Effector CD4-positive, alpha-beta T cell (primary cell): Measurements from ENCODE around the gene RACGAP1.

Experiments used
- DNase-seq: peaks from one replicate; pipeline ENCODE4 v3.0.0-alpha.2; 2020

Gene RACGAP1

GRCh38 chr12:49967042-49967776 lies 58.1 kb downstream of the RACGAP1 start:
- peak; percentile 92 for DNase-seq

- DNase-seq, result no peak
Observed at GRCh38 chr12:49966511-49967041, 58.7 kb downstream of the RACGAP1 start.

- DNase-seq, result no peak
Observed at GRCh38 chr12:49965836-49966235, 59.5 kb downstream of the RACGAP1 start.

GRCh38 chr12:49964849-49965624 lies 60.3 kb downstream of the RACGAP1 start:
- DNase-seq, result no peak

GRCh38 chr12:49963976-49964815 lies 61.1 kb downstream of the RACGAP1 start:
- no peak for DNase-seq

- no peak for DNase-seq
Observed at GRCh38 chr12:49962861-49963765, 62.2 kb downstream of the RACGAP1 start.

GRCh38 chr12:49961993-49962764 lies 63.1 kb downstream of the RACGAP1 start:
- DNase-seq, result no peak

- no peak for DNase-seq
Observed at GRCh38 chr12:49961111-49961922, 64.0 kb downstream of the RACGAP1 start, which contains the start of gene AQP5. AQP5 (plus strand) TSS chr12:49961872; CDS start chr12:49962018, 146 bp downstream.

GRCh38 chr12:49960474-49961110 lies 64.7 kb downstream of the RACGAP1 start:
- no peak for DNase-seq

- DNase-seq, result no peak
Observed at GRCh38 chr12:49959685-49960473, 65.4 kb downstream of the RACGAP1 start.

GRCh38 chr12:49957570-49957967 lies 67.7 kb downstream of the RACGAP1 start:
- DNase-seq, result no peak

- no peak for DNase-seq
Observed at GRCh38 chr12:49956663-49957569, 68.4 kb downstream of the RACGAP1 start.

- no peak for DNase-seq
Observed at GRCh38 chr12:49955899-49956662, 69.2 kb downstream of the RACGAP1 start.

- no peak for DNase-seq
Observed at GRCh38 chr12:49954863-49955830, 70.1 kb downstream of the RACGAP1 start.
